H1 (cell line): ENCODE results near the gene SEMA3B. TPM values are rescaled to one million over a fixed set of nuclear protein-coding genes. Genes with fewer than 3 reads are reported as not detected.

Source experiments
- BACH1 ChIP-seq: IDR thresholded peaks from 2 replicates; pipeline ENCODE4 v1.6.1; 2012; ENCODE audit warnings: low read length, improper control_type of control experiment
- BRCA1 ChIP-seq: IDR thresholded peaks from 2 replicates; pipeline ENCODE4 v1.6.1; 2012; ENCODE audit warnings: low read depth, low read length, improper control_type of control experiment
- CBX8 ChIP-seq: fragments of 300-800, 300-1000 bp; sonication (generic); IDR thresholded peaks from 2 replicates; pipeline ENCODE4 v1.7.1; 2016; ENCODE audit warnings: low read depth, low read length, borderline replicate concordance
- CEBPB ChIP-seq: IDR thresholded peaks from 2 replicates; pipeline ENCODE4 v1.6.1; 2012; ENCODE audit warnings: low read depth, low read length
- CHD1 ChIP-seq: IDR thresholded peaks from 2 replicates; pipeline ENCODE4 v1.6.1; 2012; ENCODE audit warnings: low read depth, low read length, improper control_type of control experiment
- CTBP2 ChIP-seq: IDR thresholded peaks from 2 replicates; pipeline ENCODE4 v1.7.0; 2011; ENCODE audit warnings: borderline replicate concordance, mild to moderate bottlenecking, moderate library complexity, mixed read lengths, low read length; ENCODE audit not compliant: insufficient read depth, insufficient read length
- EZH2 ChIP-seq: fragments of 200-600 bp; sonication (generic); IDR thresholded peaks from 2 replicates; pipeline ENCODE4 v1.7.1; 2012; ENCODE audit warnings: low read depth, mild to moderate bottlenecking, moderate library complexity, low read length, inconsistent platforms; ENCODE audit not compliant: severe bottlenecking
- HDAC6 ChIP-seq: IDR thresholded peaks from one replicate; pipeline ENCODE4 v1.7.1; 2012; ENCODE audit warnings: low read depth, mild to moderate bottlenecking, inconsistent platforms, low read length, moderate library complexity
- JUND ChIP-seq: IDR thresholded peaks from 2 replicates; pipeline ENCODE4 v1.6.1; 2011; ENCODE audit warnings: mild to moderate bottlenecking, improper control_type of control experiment, low read length
- KDM1A ChIP-seq: fragments of 200-600, 300-600 bp; sonication (generic); IDR thresholded peaks from 2 replicates; pipeline ENCODE4 v1.7.1; 2016; ENCODE audit warnings: mild to moderate bottlenecking, low read length, borderline replicate concordance
- MAFK ChIP-seq: IDR thresholded peaks from 2 replicates; pipeline ENCODE4 v1.6.1; 2012; ENCODE audit warnings: low read depth, mild to moderate bottlenecking, improper control_type of control experiment, low read length
- NRF1 ChIP-seq: IDR thresholded peaks from 2 replicates; pipeline ENCODE4 v1.6.1; 2011; ENCODE audit warnings: mild to moderate bottlenecking, low read depth, low read length, improper control_type of control experiment
- PHF8 ChIP-seq: fragments of 200-600 bp; sonication (generic); conservative IDR thresholded peaks from 2 replicates; pipeline ENCODE4 v1.7.1; 2012; ENCODE audit warnings: low read depth, mild to moderate bottlenecking, inconsistent platforms, low read length, moderate library complexity
- POLR2A ChIP-seq, 2 experiments: IDR thresholded peaks; 1 replicate in 1 of 2; 2 replicates in 1 of 2; pipeline ENCODE4 v1.6.1; 2011; ENCODE audit warnings: low read depth in 2 of 2, low read length in 2 of 2, mild to moderate bottlenecking in 2 of 2; ENCODE audit errors: control extremely low read depth in 1 of 2
- POLR2AphosphoS5 ChIP-seq: IDR thresholded peaks from 2 replicates; pipeline ENCODE4 v1.6.1; 2011; ENCODE audit warnings: low read depth, low read length
- POU5F1 ChIP-seq: IDR thresholded peaks from 2 replicates; pipeline ENCODE4 v1.6.1; 2011; ENCODE audit warnings: low read depth, mild to moderate bottlenecking, low read length, moderate library complexity
- RFX5 ChIP-seq: IDR thresholded peaks from 2 replicates; pipeline ENCODE4 v1.6.1; 2011; ENCODE audit warnings: low read depth, low read length, improper control_type of control experiment, borderline replicate concordance
- RXRA ChIP-seq: IDR thresholded peaks from 2 replicates; pipeline ENCODE4 v1.6.1; 2011; ENCODE audit warnings: low read depth, mild to moderate bottlenecking, low read length, moderate library complexity; ENCODE audit not compliant: insufficient read depth
- SAP30 ChIP-seq: fragments of 300-600 bp; sonication (generic); IDR thresholded peaks from 2 replicates; pipeline ENCODE4 v1.7.1; 2012; ENCODE audit warnings: low read length, moderate library complexity, mild to moderate bottlenecking, inconsistent platforms; ENCODE audit not compliant: insufficient read depth, insufficient replicate concordance
- SIN3A ChIP-seq, 2 experiments: IDR thresholded peaks in 1 of 2; conservative IDR thresholded peaks in 1 of 2; 2 replicates each; pipeline ENCODE4 v1.6.1; 2011 to 2012; ENCODE audit warnings: low read length in 2 of 2, improper control_type of control experiment in 1 of 2, low read depth in 1 of 2, mild to moderate bottlenecking in 1 of 2
- SRF ChIP-seq: IDR thresholded peaks from 2 replicates; pipeline ENCODE4 v1.6.1; 2011; ENCODE audit warnings: mild to moderate bottlenecking, low read depth, low read length, moderate library complexity
- TAF1 ChIP-seq: IDR thresholded peaks from 2 replicates; pipeline ENCODE4 v1.6.1; 2011; ENCODE audit warnings: mild to moderate bottlenecking, low read depth, low read length
- TCF12 ChIP-seq: IDR thresholded peaks from 2 replicates; pipeline ENCODE4 v1.6.1; 2011; ENCODE audit warnings: low read depth, mild to moderate bottlenecking, low read length
- ZNF274 ChIP-seq: IDR thresholded peaks from 2 replicates; pipeline ENCODE4 v1.7.0; 2012; ENCODE audit warnings: low read length, borderline replicate concordance; ENCODE audit errors: extremely low read depth
- polyA plus RNA-seq, 7 experiments: library from polyadenylated mRNA; depleted of rRNA in 3 of 7; stranded (reverse) in 5 of 7; unstranded in 2 of 7; fragments of >200 nt in 5 of 7; fragments of 200-250 nt in 2 of 7; gene quantifications; 1 replicate in 5 of 7; 2 replicates in 1 of 7; 4 replicates in 1 of 7; pipeline versions ENCODE4 v1.2.1 to v1.2.3, GENCODE V29; 2011 to 2013; ENCODE audit warnings: missing spikeins in 2 of 7, mixed read lengths in 2 of 7
- total RNA-seq: library from RNA; stranded (reverse); fragmentation: NEBNext Ultra II Directional; extraction: Animal tissue kit (Norgen Biotek cat#: 25700); gene quantifications from 2 replicates; pipeline ENCODE4 v1.2.1, GENCODE V29; 2021

SEMA3B gene
- total and polyA plus RNA-seq, 2 of the 8 experiments (the other 6 are each of a cell fraction or from before 2014, with no cell fraction given) = 3.0 to 4.7 TPM

DNA sequence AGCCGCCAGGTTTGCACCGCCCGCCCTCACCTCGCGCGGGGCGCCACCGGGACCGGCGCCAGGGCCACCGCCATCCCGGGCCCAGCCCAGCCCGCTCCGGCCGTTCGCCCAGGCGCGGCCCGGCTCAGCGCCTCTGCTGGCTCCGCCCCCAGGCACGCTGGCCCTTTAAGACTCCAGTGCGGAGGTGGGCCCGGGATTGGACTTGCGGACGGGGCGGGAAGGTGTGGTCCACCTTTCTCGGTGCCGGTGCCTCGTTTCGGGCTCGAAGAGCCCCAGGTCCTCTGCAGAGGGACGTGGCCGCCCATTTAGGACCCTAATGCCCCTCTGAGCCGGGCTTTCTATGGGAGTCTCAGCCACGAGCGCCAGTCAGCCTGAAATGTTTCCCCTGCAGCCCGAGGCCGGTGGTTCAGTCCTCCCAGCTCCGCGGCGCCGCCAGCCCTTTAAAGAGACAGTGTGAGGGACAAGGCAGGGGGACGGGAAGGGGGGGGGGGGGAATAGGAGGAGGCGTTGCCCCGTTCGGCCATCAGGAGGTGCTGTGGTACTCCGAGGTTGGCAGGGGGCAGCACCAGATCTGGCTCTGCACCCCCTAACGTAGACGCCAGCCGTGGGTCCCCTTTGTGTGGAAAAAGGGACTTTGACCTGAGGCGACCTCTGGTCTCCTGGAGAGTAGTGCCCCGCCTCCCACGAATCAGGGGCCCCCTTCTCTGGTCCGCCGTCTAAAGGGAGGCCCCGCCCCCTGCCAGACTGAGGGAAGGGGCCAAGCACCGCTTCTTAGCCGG, 52.6 kb downstream of the SEMA3B start (continued):
- no peak for TF ChIP-seq HDAC6
- TF ChIP-seq POU5F1 = no peak
- TF ChIP-seq JUND = peak; percentile 96
- TF ChIP-seq PHF8 = peak; percentile 99
- TF ChIP-seq POLR2AphosphoS5 = peak; percentile 89
- TF ChIP-seq TCF12 = no peak
- TF ChIP-seq NRF1 = no peak
- no peak for TF ChIP-seq EZH2
- no peak for TF ChIP-seq CTBP2
- no peak for TF ChIP-seq KDM1A
- no peak for TF ChIP-seq CEBPB
- peak in 1 of 2 experiments; percentile 97; a peak in 2 of 3 replicates for TF ChIP-seq POLR2A (IDR thresholded peaks at IDR 0.05; ENCODE audit: control extremely low read depth in 1 of 2, low read depth in 2 of 2, low read length in 2 of 2)
- TF ChIP-seq SIN3A (conservative IDR thresholded peaks at IDR 0.05 in 1 of 2, IDR thresholded peaks at IDR 0.05 in 1 of 2; ENCODE audit: low read depth in 1 of 2, low read length in 2 of 2) = no peak; a peak in 2 of 4 replicates
- no peak for TF ChIP-seq RFX5
- TF ChIP-seq MAFK = no peak
- peak; percentile 94 for TF ChIP-seq CHD1
- TF ChIP-seq ZNF274 = no peak
- TF ChIP-seq SAP30 = no peak
- TF ChIP-seq CBX8 = no peak
- TF ChIP-seq BACH1 = 0 out of 2 replicates have a peak, but pooled peaks have one; percentile 14
- peak; percentile 82 for TF ChIP-seq TAF1
- peak; percentile 68; the same call in 1 of the 2 replicates for TF ChIP-seq RXRA
- TF ChIP-seq SRF = no peak
- TF ChIP-seq BRCA1 = no peak
